Measurements from ENCODE around the gene PRDM11. TPM values are rescaled to one million over a fixed set of nuclear protein-coding genes. Genes with fewer than 3 reads are reported as not detected.

Gene PRDM11
- total RNA-seq, 2 donors from 2014 or later, result 10.4 to 15.2 TPM

GRCh38 chr11:45226901-45227300, 80.5 kb downstream of the PRDM11 start:
- H3K27me3 Mint-ChIP-seq (ENCODE audit: insufficient read depth), result no peaks in the 10 kb centered on the region
- no peak for DNase-seq
- no peak overlapping the region for H3K4me3 Mint-ChIP-seq
- H3K4me3 ChIP-seq (ENCODE audit: low read length), result no peak overlapping the region
- no peaks in the 10 kb centered on the region for H3K4me1 ChIP-seq (ENCODE audit: control insufficient read depth, insufficient read depth, low read length)
- H3K27ac Mint-ChIP-seq, result no peak overlapping the region
- no peaks in the 10 kb centered on the region for H3K9me3 Mint-ChIP-seq
- no peak overlapping the region for H3K9ac ChIP-seq (ENCODE audit: extremely low read depth, low read length, poor library complexity, severe bottlenecking)
- no peaks in the 10 kb centered on the region for H3K27me3 ChIP-seq (ENCODE audit: control insufficient read depth, insufficient read depth, low read length, poor library complexity, severe bottlenecking)
- 96% methylated on average over 17 to 21 of the region's 21 CpGs for WGBS, 2 experiments (ENCODE audit: insufficient coverage in 1 of 2, insufficient read length in 1 of 2)
- H3K27ac ChIP-seq (ENCODE audit: low read depth, low read length), result no peak overlapping the region
- H3K4me1 Mint-ChIP-seq, result no peaks in the 10 kb centered on the region
- peaks cover 4% of the 10 kb centered on the region for H3K36me3 ChIP-seq (ENCODE audit: control insufficient read depth, insufficient read depth, low read length)
- peaks cover 51% of the 10 kb centered on the region for H3K36me3 Mint-ChIP-seq (ENCODE audit: low read depth)
- TF ChIP-seq CTCF (conservative IDR thresholded peaks at IDR 0.05), result no peak
- no peaks in the 10 kb centered on the region for H3K9me3 ChIP-seq (ENCODE audit: control insufficient read depth, low read length)

DNA sequence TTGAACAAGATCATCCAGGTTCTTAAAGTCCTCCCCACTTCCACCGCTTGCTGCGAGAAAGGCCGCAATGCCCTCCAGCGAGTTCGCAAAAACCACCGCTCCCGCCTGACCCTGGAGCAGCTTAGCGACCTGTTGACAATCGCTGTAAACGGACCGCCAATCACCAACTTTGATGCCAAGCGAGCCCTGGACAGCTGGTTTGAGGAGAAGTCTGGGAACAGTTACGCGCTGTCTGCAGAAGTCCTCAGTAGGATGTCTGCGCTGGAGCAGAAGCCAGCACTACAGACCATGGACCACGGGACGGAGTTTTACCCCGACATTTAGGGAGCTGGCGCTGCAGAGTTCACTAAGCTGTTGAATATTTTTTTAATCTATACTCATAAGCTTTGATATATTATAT, 81.4 kb downstream of the PRDM11 start:
- WGBS, 2 experiments (ENCODE audit: insufficient coverage in 1 of 2, insufficient read length in 1 of 2), result 96 to 98% methylated on average over 14 to 18 of the region's 19 CpGs
- no peaks in the 10 kb centered on the region for H3K27me3 ChIP-seq (ENCODE audit: control insufficient read depth, insufficient read depth, low read length, poor library complexity, severe bottlenecking)
- H3K36me3 Mint-ChIP-seq (ENCODE audit: low read depth), result peaks cover 46% of the 10 kb centered on the region
- H3K27ac ChIP-seq (ENCODE audit: low read depth, low read length), result no peak overlapping the region
- H3K9me3 ChIP-seq (ENCODE audit: control insufficient read depth, low read length), result no peaks in the 10 kb centered on the region
- H3K4me3 Mint-ChIP-seq, result no peak overlapping the region
- no peaks in the 10 kb centered on the region for H3K4me1 Mint-ChIP-seq
- H3K4me3 ChIP-seq (ENCODE audit: low read length), result no peak overlapping the region
- no peak for DNase-seq
- no peaks in the 10 kb centered on the region for H3K4me1 ChIP-seq (ENCODE audit: control insufficient read depth, insufficient read depth, low read length)
- no peaks in the 10 kb centered on the region for H3K27me3 Mint-ChIP-seq (ENCODE audit: insufficient read depth)
- no peak overlapping the region for H3K9ac ChIP-seq (ENCODE audit: extremely low read depth, low read length, poor library complexity, severe bottlenecking)
- no peak overlapping the region for H3K27ac Mint-ChIP-seq
- peaks cover 4% of the 10 kb centered on the region for H3K36me3 ChIP-seq (ENCODE audit: control insufficient read depth, insufficient read depth, low read length)
- no peak for TF ChIP-seq CTCF (conservative IDR thresholded peaks at IDR 0.05)
- H3K9me3 Mint-ChIP-seq, result no peaks in the 10 kb centered on the region

DNA sequence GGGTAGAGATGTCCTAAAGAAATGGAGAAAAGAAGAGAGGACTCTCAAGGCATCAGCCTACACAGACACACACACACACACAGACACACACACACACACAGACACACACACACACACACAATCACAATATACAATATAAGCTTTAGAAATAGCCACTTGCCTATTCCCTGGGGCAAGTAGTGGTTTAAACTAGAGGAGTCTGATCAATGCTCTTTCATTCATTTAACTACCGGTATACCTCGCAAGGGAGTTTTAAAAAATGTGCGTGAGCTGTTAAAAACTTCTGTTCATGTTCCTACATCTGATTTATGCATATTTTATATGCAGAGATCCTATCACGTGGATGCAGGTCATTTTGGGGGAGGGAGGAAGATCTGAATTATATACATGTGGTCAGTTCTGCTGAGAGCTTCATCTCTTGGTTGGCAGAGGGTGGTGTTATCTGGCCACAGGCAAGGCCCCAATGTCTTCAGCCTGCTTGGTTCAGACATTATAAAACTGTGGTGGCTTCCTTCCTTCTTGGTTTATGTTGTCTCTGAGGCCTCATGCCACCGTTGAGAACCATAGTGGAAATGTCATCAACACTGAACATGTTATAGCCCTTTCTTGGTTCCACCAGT, 83.1 kb downstream of the PRDM11 start:
- WGBS, 2 experiments (ENCODE audit: insufficient coverage in 1 of 2, insufficient read length in 1 of 2), result 88 to 100% methylated on average over 3 to 5 of the region's 5 CpGs
- H3K9ac ChIP-seq (ENCODE audit: extremely low read depth, low read length, poor library complexity, severe bottlenecking), result no peak overlapping the region
- H3K27me3 ChIP-seq (ENCODE audit: control insufficient read depth, insufficient read depth, low read length, poor library complexity, severe bottlenecking), result no peaks in the 10 kb centered on the region
- no peak overlapping the region for H3K4me3 ChIP-seq (ENCODE audit: low read length)
- no peak for TF ChIP-seq CTCF (conservative IDR thresholded peaks at IDR 0.05)
- H3K27ac Mint-ChIP-seq, result no peak overlapping the region
- no peak overlapping the region for H3K4me3 Mint-ChIP-seq
- H3K9me3 Mint-ChIP-seq, result no peaks in the 10 kb centered on the region
- no peaks in the 10 kb centered on the region for H3K4me1 ChIP-seq (ENCODE audit: control insufficient read depth, insufficient read depth, low read length)
- H3K27ac ChIP-seq (ENCODE audit: low read depth, low read length), result no peak overlapping the region
- H3K27me3 Mint-ChIP-seq (ENCODE audit: insufficient read depth), result no peaks in the 10 kb centered on the region
- peaks cover 4% of the 10 kb centered on the region for H3K36me3 ChIP-seq (ENCODE audit: control insufficient read depth, insufficient read depth, low read length)
- H3K36me3 Mint-ChIP-seq (ENCODE audit: low read depth), result peaks cover 34% of the 10 kb centered on the region
- DNase-seq, result no peak
- no peaks in the 10 kb centered on the region for H3K9me3 ChIP-seq (ENCODE audit: control insufficient read depth, low read length)
- H3K4me1 Mint-ChIP-seq, result no peaks in the 10 kb centered on the region

Data from endodermal cell (in vitro differentiated cells).